NCI-H510A (cell line): ENCODE measurements around the gene MRNIP.

Source experiments
- DNase-seq: peaks from one replicate; lab custom pipeline; 2025; lab: John Stamatoyannopoulos, UW

The MRNIP gene

GRCh38 chr5:179821298-179822058 lies 37.1 kb downstream of the MRNIP start:
- DNase-seq, result peak; percentile 68

DNA sequence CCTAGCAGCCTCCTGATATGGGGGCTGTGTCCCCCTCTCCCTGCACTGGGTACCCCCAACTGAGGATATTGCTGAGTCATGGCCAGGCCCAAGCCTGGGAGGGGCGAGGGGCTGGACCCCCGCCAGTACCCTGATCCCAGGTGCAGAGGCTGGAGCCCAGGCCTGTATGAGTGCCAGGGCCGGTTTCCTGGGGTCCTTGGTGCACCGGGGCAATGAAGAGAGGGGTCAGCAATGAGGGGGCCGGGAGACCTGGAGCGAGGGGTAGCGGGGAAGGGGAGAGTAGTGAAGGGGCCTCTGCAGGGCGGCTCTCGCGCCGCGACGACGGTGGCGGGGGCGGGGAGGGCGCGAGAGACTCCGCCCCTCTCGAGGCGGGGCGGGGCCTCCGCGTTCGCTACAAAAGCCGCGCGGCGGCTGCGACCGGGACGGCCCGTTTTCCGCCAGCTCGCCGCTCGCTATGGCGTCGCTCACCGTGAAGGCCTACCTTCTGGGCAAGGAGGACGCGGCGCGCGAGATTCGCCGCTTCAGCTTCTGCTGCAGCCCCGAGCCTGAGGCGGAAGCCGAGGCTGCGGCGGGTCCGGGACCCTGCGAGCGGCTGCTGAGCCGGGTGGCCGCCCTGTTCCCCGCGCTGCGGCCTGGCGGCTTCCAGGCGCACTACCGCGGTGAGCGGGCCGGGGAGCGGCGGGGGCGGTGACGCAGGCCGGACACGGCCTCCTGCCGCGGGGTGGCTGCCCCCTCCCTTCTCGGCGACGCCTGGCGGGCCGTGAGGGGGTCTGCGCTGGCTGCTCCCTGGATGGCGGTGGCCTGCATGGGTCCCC lies 37.9 kb downstream of the MRNIP start, which contains the start of gene SQSTM1:
Gene SQSTM1, plus strand, starts transcription at position 423 of the 815 bp plus-strand sequence. Its CDS starts 32 bp downstream, at position 455.
- DNase-seq, result peak; percentile 31

- DNase-seq, result no peak
Measured at GRCh38 chr5:179820127-179820482, 38.5 kb downstream of the MRNIP start.

DNA sequence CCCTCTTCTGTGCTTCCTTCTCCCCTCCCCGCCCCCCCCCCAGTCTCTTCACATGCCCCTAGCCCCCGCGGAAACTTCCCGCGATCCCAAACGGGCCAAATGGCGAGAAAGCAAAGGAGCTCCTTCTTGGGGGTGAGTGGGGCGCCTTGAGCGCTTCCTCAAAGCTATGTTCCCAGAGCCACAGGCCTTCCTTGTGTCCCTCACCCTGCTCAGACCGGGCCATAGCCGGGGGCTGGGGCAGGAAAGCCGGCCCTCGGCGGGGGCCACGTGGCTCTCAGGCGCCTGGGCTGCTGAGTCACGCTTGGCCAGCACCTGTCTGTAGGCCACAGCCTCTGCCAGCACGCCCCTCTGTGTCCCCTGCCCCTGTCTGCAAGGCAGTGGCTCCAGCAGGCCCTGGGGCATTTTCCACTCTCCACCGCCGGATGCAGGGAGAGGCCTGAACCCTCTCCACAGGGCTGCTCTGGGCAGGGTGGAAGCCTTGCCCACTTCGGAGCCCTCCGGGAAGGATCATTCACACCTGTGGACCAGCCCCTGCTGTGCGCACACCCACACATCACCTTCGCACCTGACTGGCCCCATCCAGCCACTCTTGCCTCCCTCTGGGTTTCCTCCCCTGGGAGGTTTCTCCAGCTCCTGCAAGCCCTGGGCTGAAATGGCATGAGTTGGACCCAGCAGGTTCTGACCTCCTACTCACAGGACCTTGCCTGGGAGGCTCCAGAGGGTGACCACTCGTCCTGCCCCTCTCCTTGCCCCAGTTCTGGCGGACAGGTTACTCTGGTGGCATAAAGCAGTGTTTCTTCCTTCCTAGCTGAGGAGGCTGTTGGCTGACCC lies 39.1 kb downstream of the MRNIP start:
- DNase-seq, result peak; percentile 41

DNA sequence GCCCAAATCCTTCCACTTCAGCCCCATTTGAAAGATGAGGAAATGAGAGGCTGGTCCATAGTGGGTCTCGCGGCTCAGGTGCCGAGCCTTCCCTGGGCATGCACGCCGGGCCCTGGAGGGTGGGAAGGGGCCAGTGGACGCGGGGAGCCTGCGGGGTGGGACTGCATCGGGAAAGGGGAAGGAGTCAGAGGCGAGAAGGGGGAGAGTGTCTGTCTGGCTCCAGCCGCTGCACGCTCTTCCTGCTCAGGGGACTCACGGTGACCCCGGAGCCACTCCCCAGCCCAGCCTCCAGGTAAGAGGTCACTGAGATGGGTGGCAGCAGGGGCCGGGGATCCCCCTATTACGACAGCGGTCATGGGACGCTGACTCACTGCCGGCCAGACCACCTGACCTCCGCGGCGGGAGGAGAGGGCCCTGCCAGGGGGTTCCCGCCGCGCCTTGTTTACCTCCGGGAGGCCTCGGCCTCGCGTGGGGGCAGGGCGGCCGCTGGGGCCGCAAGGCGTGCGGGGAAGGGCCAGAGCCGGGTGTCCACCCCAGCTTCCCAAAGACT lies 39.8 kb downstream of the MRNIP start:
- DNase-seq, result peak; percentile 70

GRCh38 chr5:179817890-179818745 lies 40.5 kb downstream of the MRNIP start:
- DNase-seq, result no peak

DNA sequence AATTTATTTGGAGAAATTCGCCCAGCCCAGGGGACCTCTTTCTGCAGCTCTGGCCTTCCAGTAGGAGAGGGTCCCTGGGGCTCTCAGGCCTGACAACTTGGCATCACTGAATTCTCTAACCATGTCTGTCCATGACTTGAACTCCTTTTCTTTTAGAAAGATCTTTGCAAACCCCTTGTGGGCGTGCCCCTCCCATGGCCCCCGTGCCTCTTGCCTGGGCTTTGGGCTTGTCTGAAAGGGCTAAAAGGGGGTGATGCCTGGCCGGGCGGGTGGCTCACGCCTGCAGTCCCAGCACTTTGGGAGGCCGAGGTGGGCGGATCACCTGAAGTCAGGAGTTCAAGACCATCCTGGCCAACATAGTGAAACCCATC lies 41.2 kb downstream of the MRNIP start:
- DNase-seq, result no peak

DNA sequence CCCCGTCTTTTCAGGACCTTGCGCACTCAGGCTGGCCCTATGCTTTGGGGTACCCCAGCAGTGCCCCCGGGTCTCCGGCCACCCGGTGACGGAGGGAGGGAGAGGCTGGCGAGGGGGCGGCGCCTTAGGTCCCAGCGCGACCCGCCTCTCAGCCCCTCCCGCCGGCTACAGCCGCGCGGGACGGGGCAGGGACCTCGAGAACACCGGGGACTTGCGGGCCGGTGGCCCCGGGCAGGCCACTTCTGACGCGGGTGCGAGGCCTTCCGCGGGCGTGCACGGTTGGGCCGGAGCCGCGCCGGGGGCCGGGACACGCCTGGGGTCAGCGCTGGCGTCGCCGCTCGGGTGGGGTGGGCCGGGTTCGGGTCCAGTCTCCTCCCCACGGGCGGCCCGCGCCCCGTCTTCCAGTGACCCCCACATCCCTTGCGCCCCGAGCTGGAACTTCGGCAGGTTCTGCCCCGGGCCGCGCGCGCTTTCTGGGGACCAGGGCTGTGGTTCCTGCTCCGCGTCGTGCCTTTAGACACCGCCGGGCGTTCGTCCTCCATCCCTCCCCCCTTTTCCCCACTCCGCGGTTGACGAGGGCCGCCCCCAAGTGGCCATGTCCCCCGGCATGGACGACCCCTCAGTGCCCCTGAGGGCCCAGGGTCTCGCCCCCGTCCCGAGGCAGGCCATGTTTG lies 41.7 kb downstream of the MRNIP start:
- DNase-seq, result no peak

GRCh38 chr5:179816401-179816795 lies 42.2 kb downstream of the MRNIP start:
- DNase-seq, result no peak

DNA sequence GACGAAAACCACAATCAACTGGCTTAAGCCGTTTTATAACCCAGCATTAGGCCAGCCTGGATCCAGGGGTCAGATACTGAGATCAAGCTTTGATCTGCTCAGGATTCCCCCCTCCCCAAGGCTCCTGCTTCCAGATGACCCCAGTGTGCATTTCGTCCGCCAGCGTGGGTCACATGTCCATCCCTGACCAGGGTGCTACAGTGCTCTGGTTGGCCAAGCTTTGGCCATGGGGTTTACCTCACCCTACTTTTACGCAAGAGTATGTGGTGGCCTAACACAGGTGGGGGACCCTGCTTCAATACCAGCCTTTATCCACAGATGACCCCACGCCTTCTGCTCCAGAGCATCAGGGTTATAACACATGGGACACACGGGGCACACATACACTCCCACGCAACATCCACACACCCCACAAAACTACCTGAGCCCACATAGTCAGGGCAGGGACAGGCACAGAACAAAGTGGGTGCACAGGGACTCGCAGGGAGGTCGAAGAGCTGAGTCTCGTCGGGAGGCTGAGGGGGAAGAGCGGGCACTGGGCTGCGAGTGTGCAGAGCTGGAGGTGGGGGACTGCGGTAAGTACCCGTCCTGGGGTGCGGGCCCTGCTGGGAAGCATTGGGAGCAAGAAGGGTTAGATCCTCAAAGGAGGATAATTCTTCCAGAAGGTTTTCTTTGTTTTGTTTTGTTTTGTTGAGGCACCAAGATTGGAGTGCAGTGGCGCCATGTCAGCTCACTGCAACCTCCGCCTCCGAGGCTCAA lies 42.9 kb downstream of the MRNIP start:
- DNase-seq, result no peak

DNA sequence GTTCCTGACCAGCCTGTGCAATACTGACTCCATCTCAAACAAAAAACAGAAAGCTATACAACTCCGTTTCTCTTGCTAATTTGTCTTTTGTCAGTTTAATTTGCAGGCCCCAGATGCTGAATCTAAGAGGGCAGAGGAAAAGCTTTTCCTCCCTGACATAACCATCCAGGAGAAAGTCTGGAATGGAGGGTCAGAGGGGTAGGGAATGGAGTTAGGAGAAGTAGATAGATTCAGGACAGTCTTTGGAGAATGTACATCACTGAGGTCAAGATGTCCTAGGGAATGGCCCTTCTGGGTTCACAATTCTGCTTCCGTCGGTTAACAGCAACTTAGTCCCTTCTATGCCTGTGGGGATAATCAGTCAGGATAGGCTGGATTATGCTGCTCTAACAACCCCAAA lies 44.5 kb downstream of the MRNIP start:
- no peak for DNase-seq

- DNase-seq, result no peak
Measured at GRCh38 chr5:179812997-179813607, 45.5 kb downstream of the MRNIP start.

- no peak for DNase-seq
Measured at GRCh38 chr5:179812135-179812825, 46.3 kb downstream of the MRNIP start.

DNA sequence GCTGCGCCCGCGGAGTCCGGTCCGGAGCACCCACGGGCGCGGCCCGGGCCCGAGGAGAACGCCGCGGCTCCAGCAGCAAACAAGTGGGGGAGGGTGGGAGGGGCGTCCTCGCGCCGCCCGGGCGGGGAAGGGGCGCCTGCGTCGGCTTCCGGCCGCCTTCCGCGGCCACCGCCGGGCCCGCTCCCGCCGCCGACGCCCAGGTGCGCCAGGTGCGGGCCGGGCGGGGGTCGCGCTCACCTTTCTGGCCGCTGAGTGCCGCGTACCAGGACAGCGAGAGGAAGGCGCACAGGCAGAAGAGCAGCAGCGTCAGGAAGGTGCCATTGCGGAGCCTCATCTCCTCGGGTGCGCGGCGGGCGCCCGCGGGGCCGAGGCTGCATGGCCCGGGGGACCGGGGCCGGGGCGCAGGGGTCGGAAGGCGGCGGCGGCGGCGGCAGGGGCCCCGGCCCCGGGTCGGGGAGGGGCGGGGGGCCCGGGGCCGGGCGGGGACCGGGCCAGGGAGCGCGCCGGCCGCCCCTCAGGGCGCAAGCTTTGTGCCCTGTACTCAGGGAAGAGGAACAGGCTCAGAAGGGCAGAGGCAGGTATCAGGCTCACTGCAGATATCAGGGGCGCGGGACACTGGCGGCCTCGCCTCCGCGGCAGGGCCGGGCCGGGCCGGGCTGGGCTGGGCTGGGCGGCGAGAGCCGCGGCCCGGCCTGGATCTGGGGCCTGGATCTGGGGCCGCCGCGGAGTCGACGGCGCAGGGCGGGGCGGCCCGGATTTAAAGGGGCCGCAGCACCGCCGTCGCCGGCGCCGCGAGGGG lies 52.2 kb downstream of the MRNIP start, which contains the start of gene MGAT4B:
Gene MGAT4B, minus strand, starts transcription at position 617 of the 799 bp plus-strand sequence. Its CDS starts 283 bp downstream, at position 334.
- peak; percentile 32 for DNase-seq

- no peak for DNase-seq
Measured at GRCh38 chr5:179805529-179806249, 52.9 kb downstream of the MRNIP start.

DNA sequence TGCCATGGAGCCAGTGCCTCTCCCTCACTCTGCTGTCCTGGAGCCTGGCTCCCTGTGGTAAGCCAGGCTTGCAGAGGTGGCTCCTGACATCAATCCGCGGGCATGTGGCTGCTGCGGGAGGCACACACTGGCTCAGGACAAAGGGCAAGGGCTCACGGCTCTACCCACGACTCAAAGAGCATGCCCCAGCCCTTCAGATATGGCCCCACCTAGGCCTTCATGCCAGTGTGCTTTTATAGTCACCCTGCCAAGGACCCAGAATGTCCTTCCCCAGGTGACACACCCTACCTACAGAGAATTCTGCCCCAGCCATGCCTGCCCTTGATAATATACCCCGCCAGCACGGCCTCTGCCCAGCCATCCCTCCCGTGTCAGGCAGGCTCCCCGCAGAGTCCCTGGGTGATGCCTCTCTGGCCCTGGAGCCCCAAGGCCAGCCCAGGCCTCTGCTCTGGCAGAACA lies 53.5 kb downstream of the MRNIP start:
- no peak for DNase-seq

DNA sequence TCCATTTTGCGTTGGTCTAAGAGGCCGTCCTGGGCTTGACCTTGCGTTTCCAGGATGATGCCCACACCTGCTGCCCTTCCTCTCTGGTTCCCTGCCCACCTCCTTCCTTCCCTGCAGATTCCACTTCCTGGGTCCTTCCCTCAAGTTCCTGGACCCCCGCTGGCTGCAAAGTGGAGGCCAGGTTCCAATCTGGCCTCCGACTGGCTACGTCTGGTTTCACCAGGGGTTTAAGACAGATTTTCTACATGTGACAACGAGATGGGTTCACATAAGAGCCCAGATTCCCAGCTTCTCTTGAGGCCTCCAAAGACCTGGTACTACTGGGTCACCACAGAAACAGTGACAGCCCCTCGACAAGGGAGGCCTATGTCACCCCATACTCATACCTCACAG lies 54.1 kb downstream of the MRNIP start:
- DNase-seq, result no peak
